Measurements from ENCODE around the gene TACO1.

The TACO1 gene

GRCh38 chr17:63622574-63623390, 22.1 kb downstream of the TACO1 start:
- peak; percentile 56 for ATAC-seq
- H3K4me1 Mint-ChIP-seq, result peaks cover 53% of the 10 kb centered on the region
- peak overlapping the region; percentile 98 for H3K4me3 Mint-ChIP-seq
- no peaks in the 10 kb centered on the region for H3K36me3 Mint-ChIP-seq
- H3K27ac Mint-ChIP-seq, result peak overlapping the region; percentile 78
- no peaks in the 10 kb centered on the region for H3K27me3 Mint-ChIP-seq
- H3K9me3 Mint-ChIP-seq, result no peaks in the 10 kb centered on the region

DNA sequence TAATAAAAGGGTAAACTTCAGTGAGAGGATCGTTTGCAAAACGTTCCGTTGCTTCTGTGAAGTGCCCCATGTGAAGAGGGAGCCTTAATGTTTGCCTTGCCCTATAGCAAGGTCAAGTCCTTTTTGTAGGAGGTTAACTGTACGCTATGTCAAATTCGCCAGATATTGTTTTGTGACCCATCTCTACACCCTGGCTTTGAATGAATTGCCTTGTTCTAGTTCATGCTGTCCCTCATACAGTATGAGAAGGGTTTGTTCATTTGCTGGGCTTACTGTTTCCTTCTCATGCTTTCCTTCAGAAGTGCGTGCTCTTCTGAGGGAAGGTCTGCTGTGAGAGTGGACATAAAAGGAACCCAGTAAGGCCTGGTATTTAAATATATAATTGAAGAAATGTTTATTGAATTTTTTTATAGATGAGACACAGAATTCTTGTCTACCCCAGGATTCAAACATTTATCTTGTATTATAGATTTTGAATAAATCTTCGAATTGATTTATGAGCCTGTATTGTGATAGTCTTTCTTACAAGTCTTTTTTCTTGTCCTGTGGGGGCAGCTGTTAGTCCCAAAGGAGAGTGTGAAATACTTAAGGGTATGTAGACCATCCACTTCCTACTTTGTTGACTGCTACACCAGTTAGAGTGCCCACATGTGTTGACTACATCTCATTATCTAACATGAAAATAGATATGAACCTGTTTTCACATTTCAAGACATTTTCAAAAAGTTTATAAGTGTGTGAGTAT, 23.3 kb downstream of the TACO1 start:
- no peaks in the 10 kb centered on the region for H3K36me3 Mint-ChIP-seq
- no peak for ATAC-seq
- H3K27ac Mint-ChIP-seq, result no peak overlapping the region
- no peaks in the 10 kb centered on the region for H3K27me3 Mint-ChIP-seq
- H3K4me1 Mint-ChIP-seq, result peaks cover 56% of the 10 kb centered on the region
- H3K4me3 Mint-ChIP-seq, result peak overlapping the region; percentile 98
- no peaks in the 10 kb centered on the region for H3K9me3 Mint-ChIP-seq

DNA sequence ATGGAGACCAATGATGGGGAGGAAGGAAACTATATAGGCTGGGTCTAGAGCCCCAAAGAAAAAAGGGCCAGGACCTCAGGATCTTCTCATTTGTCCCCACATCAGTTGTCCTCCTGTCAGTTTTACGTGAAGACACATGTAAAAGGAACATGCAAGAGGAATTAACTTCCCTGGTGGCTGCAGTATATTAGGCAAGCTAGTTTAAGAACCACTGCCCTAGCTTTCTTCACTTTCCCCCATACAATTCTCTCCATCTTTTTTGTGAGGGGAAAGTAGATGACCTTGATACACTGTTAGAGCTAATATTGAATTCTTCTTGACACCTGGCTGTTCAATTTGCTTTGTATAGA, 23.8 kb downstream of the TACO1 start:
- ATAC-seq, result no peak
- no peaks in the 10 kb centered on the region for H3K27me3 Mint-ChIP-seq
- no peaks in the 10 kb centered on the region for H3K36me3 Mint-ChIP-seq
- H3K4me3 Mint-ChIP-seq, result peak overlapping the region; percentile 32
- peaks cover 56% of the 10 kb centered on the region for H3K4me1 Mint-ChIP-seq
- H3K27ac Mint-ChIP-seq, result no peak overlapping the region
- no peaks in the 10 kb centered on the region for H3K9me3 Mint-ChIP-seq

DNA sequence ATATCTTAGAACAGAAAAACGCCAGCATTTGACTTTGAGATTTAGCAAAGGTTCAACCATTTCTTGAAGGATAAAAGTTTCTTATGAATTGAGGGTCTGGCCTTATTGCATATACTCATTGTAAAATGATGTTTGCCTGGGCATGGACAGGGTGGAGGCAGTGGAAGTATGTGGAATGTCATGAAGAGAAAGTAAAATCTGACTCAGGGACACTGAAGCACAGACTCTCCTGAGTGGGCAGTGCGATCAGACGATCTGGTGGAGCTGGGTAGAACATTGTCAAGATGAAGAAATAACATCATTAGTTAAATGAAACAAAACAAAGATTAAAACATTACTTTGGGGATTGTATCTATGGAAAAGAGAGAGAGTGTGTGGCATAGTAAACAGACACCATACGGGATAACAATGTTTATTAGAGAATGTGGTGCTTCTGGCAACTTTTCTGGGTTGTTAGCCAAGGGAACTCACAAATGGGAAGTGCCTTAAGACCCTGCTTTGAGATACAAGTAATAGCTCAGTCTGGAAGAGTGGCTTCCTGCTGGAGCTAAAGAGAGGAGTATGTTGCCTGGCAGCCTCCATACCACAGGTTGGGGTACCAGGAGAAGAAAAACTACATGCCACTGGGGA, 26.0 kb downstream of the TACO1 start:
- no peaks in the 10 kb centered on the region for H3K36me3 Mint-ChIP-seq
- no peaks in the 10 kb centered on the region for H3K9me3 Mint-ChIP-seq
- H3K4me1 Mint-ChIP-seq, result peaks cover 61% of the 10 kb centered on the region
- H3K27ac Mint-ChIP-seq, result peak overlapping the region; percentile 0
- no peaks in the 10 kb centered on the region for H3K27me3 Mint-ChIP-seq
- ATAC-seq, result no peak
- H3K4me3 Mint-ChIP-seq, result no peak overlapping the region

GRCh38 chr17:63629627-63630026, 28.9 kb downstream of the TACO1 start:
- no peak overlapping the region for H3K4me3 Mint-ChIP-seq
- ATAC-seq, result no peak
- H3K36me3 Mint-ChIP-seq, result peaks cover 18% of the 10 kb centered on the region
- no peaks in the 10 kb centered on the region for H3K9me3 Mint-ChIP-seq
- H3K27me3 Mint-ChIP-seq, result no peaks in the 10 kb centered on the region
- no peak overlapping the region for H3K27ac Mint-ChIP-seq
- H3K4me1 Mint-ChIP-seq, result peaks cover 51% of the 10 kb centered on the region

GRCh38 chr17:63631062-63631461, 30.4 kb downstream of the TACO1 start:
- Mint-ChIP-seq H3K27ac (no peak overlapping the region), H3K36me3 (peaks cover 29% of the 10 kb centered on the region), H3K4me1 (peaks cover 40% of the 10 kb centered on the region)

GRCh38 chr17:63631626-63632025, 30.9 kb downstream of the TACO1 start:
- no peaks in the 10 kb centered on the region for H3K27me3 Mint-ChIP-seq
- no peak overlapping the region for H3K4me3 Mint-ChIP-seq
- no peak overlapping the region for H3K27ac Mint-ChIP-seq
- H3K36me3 Mint-ChIP-seq, result peaks cover 35% of the 10 kb centered on the region
- no peak for ATAC-seq
- no peaks in the 10 kb centered on the region for H3K9me3 Mint-ChIP-seq
- peaks cover 34% of the 10 kb centered on the region for H3K4me1 Mint-ChIP-seq

More at GRCh38 chr17:63631062-63631461, 30.4 kb downstream of the TACO1 start:
- H3K27me3 Mint-ChIP-seq, result no peaks in the 10 kb centered on the region
- no peaks in the 10 kb centered on the region for H3K9me3 Mint-ChIP-seq
- no peak overlapping the region for H3K4me3 Mint-ChIP-seq
- ATAC-seq, result no peak

GRCh38 chr17:63633742-63634141, 33.0 kb downstream of the TACO1 start:
- Mint-ChIP-seq H3K36me3 (peaks cover 44% of the 10 kb centered on the region), H3K27me3 (no peaks in the 10 kb centered on the region), H3K27ac (no peak overlapping the region), H3K9me3 (no peaks in the 10 kb centered on the region), H3K4me1 (peaks cover 21% of the 10 kb centered on the region), H3K4me3 (no peak overlapping the region)
- no peak for ATAC-seq

GRCh38 chr17:63634163-63634562, 33.5 kb downstream of the TACO1 start:
- H3K4me3 Mint-ChIP-seq, result no peak overlapping the region
- H3K27me3 Mint-ChIP-seq, result no peaks in the 10 kb centered on the region
- no peaks in the 10 kb centered on the region for H3K9me3 Mint-ChIP-seq
- H3K4me1 Mint-ChIP-seq, result peaks cover 21% of the 10 kb centered on the region
- ATAC-seq, result no peak
- H3K27ac Mint-ChIP-seq, result no peak overlapping the region
- H3K36me3 Mint-ChIP-seq, result peaks cover 49% of the 10 kb centered on the region

DNA sequence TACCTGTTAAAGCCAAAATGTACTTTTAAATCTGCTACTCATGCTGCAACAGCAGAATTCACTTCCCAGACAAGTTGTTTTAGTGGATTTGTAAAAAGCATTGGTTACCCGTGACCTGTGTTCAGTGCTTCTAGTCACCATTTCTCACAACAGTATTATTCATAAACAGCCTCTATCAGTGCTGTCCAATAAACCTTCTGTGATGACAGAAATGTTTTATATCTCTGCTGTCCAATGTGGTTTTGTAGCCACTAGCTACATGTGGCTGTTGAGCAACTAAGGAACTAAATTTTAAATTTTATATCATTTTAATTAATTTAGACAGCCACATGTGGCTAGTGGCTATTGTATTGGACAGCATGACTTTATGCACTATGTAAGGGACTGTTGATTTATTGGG, 34.1 kb downstream of the TACO1 start:
- H3K9me3 Mint-ChIP-seq, result no peaks in the 10 kb centered on the region
- H3K27me3 Mint-ChIP-seq, result no peaks in the 10 kb centered on the region
- peaks cover 21% of the 10 kb centered on the region for H3K4me1 Mint-ChIP-seq
- H3K27ac Mint-ChIP-seq, result no peak overlapping the region
- peaks cover 51% of the 10 kb centered on the region for H3K36me3 Mint-ChIP-seq
- no peak for ATAC-seq
- H3K4me3 Mint-ChIP-seq, result no peak overlapping the region

- H3K27me3 Mint-ChIP-seq, result no peaks in the 10 kb centered on the region
- H3K4me3 Mint-ChIP-seq, result no peak overlapping the region
- H3K36me3 Mint-ChIP-seq, result peaks cover 51% of the 10 kb centered on the region
- H3K27ac Mint-ChIP-seq, result no peak overlapping the region
- peaks cover 21% of the 10 kb centered on the region for H3K4me1 Mint-ChIP-seq
- no peaks in the 10 kb centered on the region for H3K9me3 Mint-ChIP-seq
- no peak for ATAC-seq
Observed at GRCh38 chr17:63635290-63635689, 34.6 kb downstream of the TACO1 start.

DNA sequence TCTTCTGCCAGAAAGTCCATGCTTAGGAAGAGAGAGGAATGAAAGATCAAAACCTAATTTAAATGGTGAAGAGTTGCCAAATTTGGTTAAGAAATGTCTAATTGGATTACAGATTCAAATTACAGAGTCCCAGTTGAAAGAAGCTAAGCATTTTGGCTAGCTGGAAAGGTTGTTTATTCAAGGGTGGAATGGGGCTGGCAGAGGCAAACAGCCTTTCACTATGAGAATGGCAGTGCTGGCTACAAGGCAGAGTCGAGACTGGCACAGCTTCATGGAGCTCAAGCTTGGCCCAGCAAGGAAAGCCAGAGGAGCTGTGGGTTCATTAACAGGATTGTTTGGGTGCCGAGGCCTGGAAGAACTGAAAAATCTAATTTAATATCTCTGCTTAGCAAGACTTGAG, 35.1 kb downstream of the TACO1 start:
- no peak overlapping the region for H3K4me3 Mint-ChIP-seq
- peaks cover 51% of the 10 kb centered on the region for H3K36me3 Mint-ChIP-seq
- no peaks in the 10 kb centered on the region for H3K9me3 Mint-ChIP-seq
- peaks cover 17% of the 10 kb centered on the region for H3K4me1 Mint-ChIP-seq
- ATAC-seq, result no peak
- H3K27ac Mint-ChIP-seq, result no peak overlapping the region
- no peaks in the 10 kb centered on the region for H3K27me3 Mint-ChIP-seq

DNA sequence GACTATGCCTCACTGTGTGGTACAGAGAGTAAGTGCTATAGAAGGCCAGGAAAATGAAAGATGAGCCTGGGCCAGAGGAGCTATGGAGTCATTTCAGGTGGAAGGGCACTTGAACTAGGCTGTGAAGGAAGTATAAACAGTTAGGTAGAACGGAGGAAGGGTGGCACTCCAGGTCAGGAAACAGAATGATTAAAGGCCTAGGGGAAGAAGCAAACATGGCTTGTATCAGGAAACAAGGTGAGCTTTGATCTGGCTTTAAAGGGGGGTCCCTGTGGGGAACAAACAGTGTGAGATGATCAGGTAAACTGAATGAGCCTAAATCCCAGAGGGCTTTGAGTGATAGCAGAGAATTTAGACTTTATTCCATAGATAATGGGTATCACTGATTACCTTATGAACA, 38.4 kb downstream of the TACO1 start:
- no peaks in the 10 kb centered on the region for H3K9me3 Mint-ChIP-seq
- no peak for ATAC-seq
- peaks cover 36% of the 10 kb centered on the region for H3K36me3 Mint-ChIP-seq
- peaks cover 11% of the 10 kb centered on the region for H3K4me1 Mint-ChIP-seq
- no peaks in the 10 kb centered on the region for H3K27me3 Mint-ChIP-seq
- no peak overlapping the region for H3K4me3 Mint-ChIP-seq
- no peak overlapping the region for H3K27ac Mint-ChIP-seq

- Mint-ChIP-seq H3K4me1 (peaks cover 15% of the 10 kb centered on the region), H3K27ac (no peak overlapping the region), H3K4me3 (no peak overlapping the region), H3K36me3 (peaks cover 36% of the 10 kb centered on the region), H3K9me3 (no peaks in the 10 kb centered on the region), H3K27me3 (no peaks in the 10 kb centered on the region)
- ATAC-seq, result no peak
Observed at GRCh38 chr17:63640038-63640437, 39.3 kb downstream of the TACO1 start.

DNA sequence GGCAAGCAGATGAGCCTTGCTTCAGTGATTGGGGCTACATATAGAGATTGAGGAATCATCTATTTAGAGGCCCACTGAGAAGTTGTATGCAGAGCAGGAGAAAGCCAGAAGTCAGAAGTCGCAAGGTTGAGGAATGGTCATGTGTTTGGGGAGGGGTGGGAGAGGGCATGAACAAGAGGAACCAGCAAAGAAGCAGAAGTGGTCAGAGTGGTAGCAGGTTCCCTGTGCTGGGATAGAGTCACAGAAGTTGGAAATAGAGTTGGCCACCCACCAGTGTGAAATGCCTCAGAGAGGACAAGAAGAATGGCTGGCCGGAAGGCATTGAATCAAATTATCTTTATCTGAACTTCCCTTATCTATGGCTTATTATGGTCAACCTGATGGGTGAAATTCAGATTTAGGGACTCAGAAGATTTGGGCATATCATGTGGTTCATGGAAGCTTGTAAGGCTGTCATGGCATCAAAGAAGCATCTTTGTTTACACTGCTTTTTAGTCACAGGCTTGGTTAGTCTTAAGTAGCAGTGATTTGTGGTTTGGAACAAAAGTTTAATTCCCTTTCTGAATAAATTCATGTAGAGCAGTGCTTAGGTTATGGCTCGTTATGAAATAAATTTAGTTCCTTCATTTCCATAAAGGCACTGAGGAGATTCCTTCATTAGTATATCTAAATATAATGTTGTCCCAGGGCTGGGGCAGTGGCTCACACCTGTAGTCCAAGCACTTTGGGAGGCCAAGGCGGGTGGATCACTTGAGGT, 41.2 kb downstream of the TACO1 start:
- Mint-ChIP-seq H3K27ac (no peak overlapping the region), H3K4me1 (peaks cover 33% of the 10 kb centered on the region), H3K4me3 (no peak overlapping the region), H3K27me3 (no peaks in the 10 kb centered on the region), H3K9me3 (no peaks in the 10 kb centered on the region), H3K36me3 (peaks cover 19% of the 10 kb centered on the region)
- ATAC-seq, result no peak

All from stimulated activated memory B cell treated with anti-CD40 and anti-IgM and Interleukin-4, amounts not matched to agents 10 μg/mL and 1 μg/mL and 100 μg/mL, for 72 hours (primary cell).